ENCODE results near the gene LEMD1. TPM values are rescaled to one million over a fixed set of nuclear protein-coding genes. Genes with fewer than 3 reads are reported as not detected.

LEMD1 gene
- under 1 TPM; 0.66 to 0.79 TPM for total RNA-seq

GRCh38 chr1:205421798-205422197 lies at the start of gene LEMD1:
LEMD1 (minus strand) TSS chr1:205422056; CDS start chr1:205420536, 1,520 bp downstream.
- ATAC-seq, result no peak
- Mint-ChIP-seq H3K4me1 (no peaks in the 10 kb centered on the region), H3K27ac (no peak within 1 kb of the TSS)

GRCh38 chr1:205470131-205470530 lies 48.3 kb upstream of the LEMD1 start:
- peaks cover 3% of the 10 kb centered on the region for H3K36me3 Mint-ChIP-seq (ENCODE audit: low read depth)
- peaks cover 7% of the 10 kb centered on the region for H3K9me3 Mint-ChIP-seq (ENCODE audit: low read depth)
- no peaks in the 10 kb centered on the region for H3K4me1 Mint-ChIP-seq
- intact Hi-C loops (cut with DNase I, micrococcal nuclease), result no loop called here
- ChIA-PET POLR2A (no interaction called here), CTCF (interaction anchor here (1.0 kb wide), 2 partner anchors 16 to 54 kb away, joined by 3 to 7 read pairs; no protein-coding TSS in a partner anchor)
- peaks cover 42% of the 10 kb centered on the region for H3K27me3 Mint-ChIP-seq
- H3K27ac Mint-ChIP-seq, result no peak overlapping the region
- DNase-seq, result no peak
- no peak overlapping the region for H3K4me3 Mint-ChIP-seq
- ATAC-seq, result no peak

More at GRCh38 chr1:205421798-205422197, at the start of gene LEMD1:
- intact Hi-C loops (cut with DNase I, micrococcal nuclease), result loop anchor here in 1 of 2 experiments (5.0 kb wide), 1 partner anchor 101 kb away; no protein-coding TSS in a partner anchor
- Mint-ChIP-seq H3K27me3 (peaks cover 28% of the 10 kb centered on the region), H3K36me3 (ENCODE audit: low read depth) (no peaks in the 10 kb centered on the region), H3K9me3 (ENCODE audit: low read depth) (no peaks in the 10 kb centered on the region), H3K4me3 (no peak within 1 kb of the TSS)
- ChIA-PET POLR2A (no interaction called here), CTCF (interaction anchor here (0.7 kb wide), 2 partner anchors 10 to 1107 kb away, joined by 3 read pairs; no protein-coding TSS in a partner anchor)
- no peak for DNase-seq

- Mint-ChIP-seq H3K9me3 (ENCODE audit: low read depth) (no peaks in the 10 kb centered on the region), H3K36me3 (ENCODE audit: low read depth) (no peaks in the 10 kb centered on the region), H3K27ac (no peak overlapping the region), H3K4me1 (no peaks in the 10 kb centered on the region), H3K27me3 (peaks cover 16% of the 10 kb centered on the region), H3K4me3 (no peak overlapping the region)
- POLR2A ChIA-PET, result no interaction called here
- CTCF ChIA-PET, result interaction anchor here (0.6 kb wide), 1 partner anchor 23 kb away, joined by 5 read pairs; no protein-coding TSS in a partner anchor
- intact Hi-C loops (cut with DNase I, micrococcal nuclease), result no loop called here
- ATAC-seq, result no peak
- no peak for DNase-seq
Measured at GRCh38 chr1:205466595-205467220, 44.9 kb upstream of the LEMD1 start.

- ChIA-PET CTCF (interaction anchor here (2.1 kb wide), 1 partner anchor 20 kb away, joined by 7 read pairs; no protein-coding TSS in a partner anchor), POLR2A (no interaction called here)
- ATAC-seq (no peak), DNase-seq (no peak)
- Mint-ChIP-seq H3K4me1 (no peaks in the 10 kb centered on the region), H3K4me3 (no peak overlapping the region), H3K36me3 (ENCODE audit: low read depth) (no peaks in the 10 kb centered on the region), H3K27me3 (peaks cover 20% of the 10 kb centered on the region), H3K9me3 (ENCODE audit: low read depth) (no peaks in the 10 kb centered on the region), H3K27ac (no peak overlapping the region)
- intact Hi-C loops (cut with DNase I, micrococcal nuclease), result no loop called here
Measured at GRCh38 chr1:205465392-205465791, 43.5 kb upstream of the LEMD1 start.

GRCh38 chr1:205458777-205459566 lies 37.1 kb upstream of the LEMD1 start:
- ATAC-seq (peak; percentile 68), DNase-seq (peak; percentile 66)
- Mint-ChIP-seq H3K4me1 (peaks cover 9% of the 10 kb centered on the region), H3K36me3 (ENCODE audit: low read depth) (no peaks in the 10 kb centered on the region), H3K27ac (no peak overlapping the region), H3K27me3 (peaks cover 48% of the 10 kb centered on the region), H3K9me3 (ENCODE audit: low read depth) (no peaks in the 10 kb centered on the region), H3K4me3 (no peak overlapping the region)
- CTCF ChIA-PET, result interaction anchor here (0.7 to 2.6 kb wide), 4 partner anchors 27 to 469 kb away, joined by 3 to 13 read pairs (median 4); no protein-coding TSS in a partner anchor
- intact Hi-C loops (cut with DNase I, micrococcal nuclease), result no loop called here
- POLR2A ChIA-PET, result no interaction called here

- no peak overlapping the region for H3K27ac Mint-ChIP-seq
- ATAC-seq (no peak), DNase-seq (peak; percentile 28)
- CTCF ChIA-PET, result interaction anchor here (0.7 to 2.6 kb wide), 5 partner anchors 21 to 139 kb away, joined by 3 to 13 read pairs (median 3); no protein-coding TSS in a partner anchor
- intact Hi-C loops (cut with DNase I, micrococcal nuclease), result no loop called here
- H3K4me1 Mint-ChIP-seq, result peaks cover 9% of the 10 kb centered on the region
- POLR2A ChIA-PET, result interaction anchor here (0.6 kb wide), 1 partner anchor 151 kb away, joined by 3 read pairs; no protein-coding TSS in a partner anchor
- peak overlapping the region; percentile 53 for H3K4me3 Mint-ChIP-seq
- H3K36me3 Mint-ChIP-seq (ENCODE audit: low read depth), result no peaks in the 10 kb centered on the region
- no peaks in the 10 kb centered on the region for H3K9me3 Mint-ChIP-seq (ENCODE audit: low read depth)
- H3K27me3 Mint-ChIP-seq, result peaks cover 62% of the 10 kb centered on the region
Measured at GRCh38 chr1:205456868-205457745, 35.3 kb upstream of the LEMD1 start.

- H3K27ac Mint-ChIP-seq, result no peak overlapping the region
- peak overlapping the region; percentile 53 for H3K4me3 Mint-ChIP-seq
- H3K27me3 Mint-ChIP-seq, result peaks cover 64% of the 10 kb centered on the region
- ATAC-seq, result no peak
- DNase-seq, result no peak
- H3K4me1 Mint-ChIP-seq, result peaks cover 9% of the 10 kb centered on the region
- intact Hi-C loops (cut with DNase I, micrococcal nuclease), result no loop called here
- no peaks in the 10 kb centered on the region for H3K36me3 Mint-ChIP-seq (ENCODE audit: low read depth)
- no peaks in the 10 kb centered on the region for H3K9me3 Mint-ChIP-seq (ENCODE audit: low read depth)
- POLR2A ChIA-PET, result interaction anchor here (0.6 to 0.7 kb wide), 2 partner anchors 152 to 223 kb away, joined by 3 read pairs; no protein-coding TSS in a partner anchor
- CTCF ChIA-PET, result interaction anchor here (0.7 to 2.6 kb wide), 6 partner anchors 15 to 140 kb away, joined by 3 to 13 read pairs (median 3); no protein-coding TSS in a partner anchor
Measured at GRCh38 chr1:205456383-205456867, 34.6 kb upstream of the LEMD1 start.

GRCh38 chr1:205455581-205456382 lies 33.9 kb upstream of the LEMD1 start, which contains the start of gene BLACAT1:
BLACAT1 (minus strand) TSS chr1:205456045.
- ChIA-PET POLR2A (interaction anchor here (0.7 kb wide), 1 partner anchor 222 kb away, joined by 3 read pairs; no protein-coding TSS in a partner anchor), CTCF (interaction anchor here (0.6 to 1.0 kb wide), 5 partner anchors 15 to 197 kb away, joined by 3 to 5 read pairs (median 3); no protein-coding TSS in a partner anchor)

GRCh38 chr1:205454903-205455335 lies 33.1 kb upstream of the LEMD1 start:
- Mint-ChIP-seq H3K4me3 (no peak overlapping the region), H3K27me3 (peaks cover 68% of the 10 kb centered on the region), H3K36me3 (ENCODE audit: low read depth) (no peaks in the 10 kb centered on the region), H3K9me3 (ENCODE audit: low read depth) (no peaks in the 10 kb centered on the region), H3K27ac (no peak overlapping the region), H3K4me1 (peaks cover 9% of the 10 kb centered on the region)
- intact Hi-C loops (cut with DNase I, micrococcal nuclease), result no loop called here
- no peak for DNase-seq
- ChIA-PET CTCF (interaction anchor here (0.6 to 1.4 kb wide), 6 partner anchors 21 to 196 kb away, joined by 3 to 7 read pairs (median 4); no protein-coding TSS in a partner anchor), POLR2A (no interaction called here)
- ATAC-seq, result no peak

More at GRCh38 chr1:205455581-205456382, 33.9 kb upstream of the LEMD1 start, which contains the start of gene BLACAT1:
- peaks cover 68% of the 10 kb centered on the region for H3K27me3 Mint-ChIP-seq
- ATAC-seq (no peak), DNase-seq (no peak)
- H3K36me3 Mint-ChIP-seq (ENCODE audit: low read depth), result no peaks in the 10 kb centered on the region
- intact Hi-C loops (cut with DNase I, micrococcal nuclease), result no loop called here
- no peak within 1 kb of the TSS for H3K27ac Mint-ChIP-seq
- peak within 1 kb of the TSS; percentile 53 for H3K4me3 Mint-ChIP-seq
- peaks cover 9% of the 10 kb centered on the region for H3K4me1 Mint-ChIP-seq
- H3K9me3 Mint-ChIP-seq (ENCODE audit: low read depth), result no peaks in the 10 kb centered on the region

- peaks cover 14% of the 10 kb centered on the region for H3K4me1 Mint-ChIP-seq
- no peak for ATAC-seq
- no peak overlapping the region for H3K4me3 Mint-ChIP-seq
- no peak overlapping the region for H3K27ac Mint-ChIP-seq
- peaks cover 62% of the 10 kb centered on the region for H3K27me3 Mint-ChIP-seq
- no peaks in the 10 kb centered on the region for H3K9me3 Mint-ChIP-seq (ENCODE audit: low read depth)
- H3K36me3 Mint-ChIP-seq (ENCODE audit: low read depth), result no peaks in the 10 kb centered on the region
- no peak for DNase-seq
- intact Hi-C loops (cut with DNase I, micrococcal nuclease), result no loop called here
- ChIA-PET CTCF (interaction anchor here (0.7 to 1.4 kb wide), 3 partner anchors 21 to 32 kb away, joined by 3 to 7 read pairs (median 4); no protein-coding TSS in a partner anchor), POLR2A (no interaction called here)
Measured at GRCh38 chr1:205453466-205453865, 31.6 kb upstream of the LEMD1 start.

Measured in activated CD4-positive, alpha-beta T cell treated with anti-CD3 and anti-CD28 coated beads for 36 hours (primary cell).